AG09319 (cell line): ENCODE results near the gene CYP2F1.

Source experiments
- DNase-seq: peaks from one replicate; pipeline ENCODE4 v3.0.0-alpha.2; 2010; ENCODE audit warnings: low read depth; ENCODE audit errors: extremely low read depth
- CTCF ChIP-seq: IDR thresholded peaks from 2 replicates; pipeline ENCODE4 v1.5.1; 2011; ENCODE audit warnings: low read depth, mild to moderate bottlenecking, inconsistent platforms, low read length, moderate library complexity

Gene CYP2F1

GRCh38 chr19:41174297-41174928 lies 60.2 kb downstream of the CYP2F1 start:
- no peak for TF ChIP-seq CTCF

DNA sequence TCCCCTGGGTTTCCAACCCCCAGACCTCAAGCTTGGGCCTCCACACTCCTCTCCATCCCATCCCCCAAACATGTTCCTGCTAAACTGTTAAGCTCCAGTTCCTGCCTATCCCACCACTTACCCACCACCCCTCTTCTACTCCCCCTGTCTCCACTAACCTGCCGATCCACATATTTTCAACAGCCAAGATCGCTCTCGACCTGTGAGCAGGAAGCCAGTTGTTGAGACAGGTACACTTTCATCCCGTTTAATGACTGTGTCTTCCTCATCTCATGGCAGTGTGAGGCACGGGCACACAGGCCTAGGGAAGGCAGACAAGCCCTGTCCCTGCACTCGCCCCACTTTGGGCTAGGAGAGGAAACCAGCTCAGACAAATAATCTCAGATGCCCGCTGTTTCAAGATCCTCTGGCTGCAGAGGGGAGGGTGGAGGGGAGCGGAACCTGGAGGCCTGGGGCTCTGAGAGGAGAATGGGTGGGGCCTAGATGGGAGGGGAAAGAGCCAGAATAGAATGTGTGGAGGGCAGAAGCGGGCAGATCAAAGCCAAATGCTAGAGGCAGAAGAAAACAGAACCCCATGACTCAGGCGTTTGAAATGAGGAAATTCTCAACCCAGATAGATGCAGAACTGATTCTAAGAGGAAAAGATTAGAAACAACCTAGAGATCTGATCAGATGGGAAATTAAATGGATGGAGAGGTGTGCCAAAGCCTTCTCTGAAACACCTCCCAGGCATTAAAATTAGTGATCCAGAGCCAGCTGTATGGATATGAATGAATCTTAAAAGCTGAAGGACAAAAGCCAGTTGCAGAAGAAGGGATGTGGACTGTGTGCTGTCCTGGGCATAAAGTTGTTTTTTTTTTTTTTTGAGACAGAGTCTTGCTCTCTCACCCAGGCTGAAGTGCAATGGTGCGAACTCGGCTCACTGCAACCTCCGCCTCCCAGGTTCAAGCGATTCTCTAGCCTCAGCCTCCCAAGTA lies 61.9 kb downstream of the CYP2F1 start:
- no peak for TF ChIP-seq CTCF
- DNase-seq = peak; percentile 53

More at GRCh38 chr19:41174297-41174928, 60.2 kb downstream of the CYP2F1 start:
- no peak for DNase-seq
